Measurements from ENCODE around the gene CCDC192.

Gene CCDC192

GRCh38 chr5:127680595-127680994, 22.6 kb upstream of the CCDC192 start:
- H3K4me3 ChIP-seq (ENCODE audit: low read depth, low read length) = no peak overlapping the region
- no peak for DNase-seq (ENCODE audit: low read depth)
- no peak for TF ChIP-seq MYC (IDR thresholded peaks at IDR 0.05; ENCODE audit: low read depth, low read length)
- TF ChIP-seq CTCF (IDR thresholded peaks at IDR 0.05; ENCODE audit: low read depth, low read length) = no peak
- TF ChIP-seq POLR2A (IDR thresholded peaks at IDR 0.05; ENCODE audit: extremely low read depth, insufficient read length) = no peak
- TF ChIP-seq, protein P1, sequence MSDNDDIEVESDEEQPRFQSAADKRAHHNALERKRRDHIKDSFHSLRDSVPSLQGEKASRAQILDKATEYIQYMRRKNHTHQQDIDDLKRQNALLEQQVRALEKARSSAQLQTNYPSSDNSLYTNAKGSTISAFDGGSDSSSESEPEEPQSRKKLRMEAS (IDR thresholded peaks at IDR 0.05; ENCODE audit: low read depth, low read length) = no peak

GRCh38 chr5:127683008-127683407, 20.2 kb upstream of the CCDC192 start:
- DNase-seq (ENCODE audit: low read depth) = no peak
- H3K4me3 ChIP-seq (ENCODE audit: low read depth, low read length) = no peak overlapping the region
- TF ChIP-seq, protein P1 (IDR thresholded peaks at IDR 0.05; ENCODE audit: low read depth, low read length) = no peak
- no peak for TF ChIP-seq MYC (IDR thresholded peaks at IDR 0.05; ENCODE audit: low read depth, low read length)
- TF ChIP-seq POLR2A (IDR thresholded peaks at IDR 0.05; ENCODE audit: extremely low read depth, insufficient read length) = no peak
- TF ChIP-seq CTCF (IDR thresholded peaks at IDR 0.05; ENCODE audit: low read depth, low read length) = no peak

GRCh38 chr5:127684726-127685467, 18.3 kb upstream of the CCDC192 start:
- TF ChIP-seq POLR2A (IDR thresholded peaks at IDR 0.05; ENCODE audit: extremely low read depth, insufficient read length) = no peak
- TF ChIP-seq, protein P1 (IDR thresholded peaks at IDR 0.05; ENCODE audit: low read depth, low read length) = no peak
- TF ChIP-seq CTCF (IDR thresholded peaks at IDR 0.05; ENCODE audit: low read depth, low read length) = no peak
- no peak for TF ChIP-seq MYC (IDR thresholded peaks at IDR 0.05; ENCODE audit: low read depth, low read length)
- DNase-seq (ENCODE audit: low read depth) = no peak
- no peak overlapping the region for H3K4me3 ChIP-seq (ENCODE audit: low read depth, low read length)

- no peak overlapping the region for H3K4me3 ChIP-seq (ENCODE audit: low read depth, low read length)
- no peak for TF ChIP-seq CTCF (IDR thresholded peaks at IDR 0.05; ENCODE audit: low read depth, low read length)
- no peak for TF ChIP-seq POLR2A (IDR thresholded peaks at IDR 0.05; ENCODE audit: extremely low read depth, insufficient read length)
- TF ChIP-seq MYC (IDR thresholded peaks at IDR 0.05; ENCODE audit: low read depth, low read length) = no peak
- TF ChIP-seq, protein P1 (IDR thresholded peaks at IDR 0.05; ENCODE audit: low read depth, low read length) = no peak
- no peak for DNase-seq (ENCODE audit: low read depth)
These were observed 17.5 kb upstream of the CCDC192 start for GRCh38 chr5:127685662-127686061.

GRCh38 chr5:127686424-127686823, 16.8 kb upstream of the CCDC192 start:
- TF ChIP-seq CTCF (IDR thresholded peaks at IDR 0.05; ENCODE audit: low read depth, low read length) (no peak), POLR2A (IDR thresholded peaks at IDR 0.05; ENCODE audit: extremely low read depth, insufficient read length) (no peak), MYC (IDR thresholded peaks at IDR 0.05; ENCODE audit: low read depth, low read length) (no peak)
- TF ChIP-seq, protein P1 (IDR thresholded peaks at IDR 0.05; ENCODE audit: low read depth, low read length) = no peak
- H3K4me3 ChIP-seq (ENCODE audit: low read depth, low read length) = no peak overlapping the region
- DNase-seq (ENCODE audit: low read depth) = no peak
